Measurements from ENCODE around the gene TMEM121.

The TMEM121 gene

GRCh38 chr14:105494606-105494929, 31.8 kb upstream of the TMEM121 start:
- Histone ChIP-seq H3K9me3 (no peaks in the 10 kb centered on the region), H3K4me3 (ENCODE audit: low read depth, low read length) (no peak overlapping the region), H3K27me3 (no peaks in the 10 kb centered on the region), H3K4me1 (peaks cover 15% of the 10 kb centered on the region), H3K36me3 (0 out of 2 replicates have a peak, but pooled peaks cover 3% of the 10 kb centered on the region)
- TF ChIP-seq, protein P1, sequence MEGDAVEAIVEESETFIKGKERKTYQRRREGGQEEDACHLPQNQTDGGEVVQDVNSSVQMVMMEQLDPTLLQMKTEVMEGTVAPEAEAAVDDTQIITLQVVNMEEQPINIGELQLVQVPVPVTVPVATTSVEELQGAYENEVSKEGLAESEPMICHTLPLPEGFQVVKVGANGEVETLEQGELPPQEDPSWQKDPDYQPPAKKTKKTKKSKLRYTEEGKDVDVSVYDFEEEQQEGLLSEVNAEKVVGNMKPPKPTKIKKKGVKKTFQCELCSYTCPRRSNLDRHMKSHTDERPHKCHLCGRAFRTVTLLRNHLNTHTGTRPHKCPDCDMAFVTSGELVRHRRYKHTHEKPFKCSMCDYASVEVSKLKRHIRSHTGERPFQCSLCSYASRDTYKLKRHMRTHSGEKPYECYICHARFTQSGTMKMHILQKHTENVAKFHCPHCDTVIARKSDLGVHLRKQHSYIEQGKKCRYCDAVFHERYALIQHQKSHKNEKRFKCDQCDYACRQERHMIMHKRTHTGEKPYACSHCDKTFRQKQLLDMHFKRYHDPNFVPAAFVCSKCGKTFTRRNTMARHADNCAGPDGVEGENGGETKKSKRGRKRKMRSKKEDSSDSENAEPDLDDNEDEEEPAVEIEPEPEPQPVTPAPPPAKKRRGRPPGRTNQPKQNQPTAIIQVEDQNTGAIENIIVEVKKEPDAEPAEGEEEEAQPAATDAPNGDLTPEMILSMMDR (IDR thresholded peaks at IDR 0.05; ENCODE audit: low read depth, low read length): no peak
- no peak for DNase-seq

DNA sequence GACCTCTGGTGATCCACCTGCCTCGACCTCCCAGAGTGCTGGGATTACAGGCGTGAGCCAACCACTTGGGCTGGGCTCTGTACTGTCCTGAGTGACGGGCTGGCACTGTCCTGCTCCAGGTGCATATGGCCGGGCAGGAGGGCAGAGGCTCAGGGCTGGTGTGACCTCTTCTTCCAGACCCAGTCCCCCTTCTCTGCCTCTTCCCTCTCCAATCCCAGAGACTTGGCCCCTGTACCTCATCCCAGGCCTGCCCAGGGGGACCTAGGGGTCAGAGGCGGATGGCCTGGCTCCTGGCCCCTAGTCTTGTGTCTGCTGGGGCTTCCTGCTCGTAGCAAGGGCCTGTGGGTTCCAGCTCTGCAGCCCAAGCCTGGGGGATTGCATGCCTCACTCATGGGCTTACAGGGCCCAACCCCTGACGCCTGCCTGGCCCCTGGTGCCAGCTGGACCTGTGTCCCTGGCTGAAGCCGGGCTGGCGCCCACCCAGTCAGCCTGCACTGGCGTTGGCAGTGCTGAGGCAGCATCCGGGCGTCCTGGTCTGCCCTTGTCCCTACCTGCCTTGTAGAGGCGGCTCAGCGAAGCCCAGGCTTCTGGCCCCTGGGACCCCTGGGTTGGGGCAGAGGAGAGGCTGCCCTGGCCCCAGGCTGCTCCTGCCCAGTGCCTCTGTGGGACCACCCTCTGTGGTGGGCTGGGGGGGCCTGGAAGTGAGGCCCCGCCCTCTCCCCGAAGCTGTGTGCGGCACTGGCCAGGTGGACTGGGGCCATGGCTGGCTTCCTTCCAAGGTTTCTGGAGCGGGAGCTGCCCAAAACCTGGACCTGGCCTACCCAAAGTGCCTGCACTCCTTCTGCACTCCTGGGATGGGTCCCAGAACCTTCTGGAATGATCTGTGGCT, 31.0 kb upstream of the TMEM121 start:
- H3K36me3 ChIP-seq: 0 out of 2 replicates have a peak, but pooled peaks cover 3% of the 10 kb centered on the region
- no peak overlapping the region for H3K4me3 ChIP-seq (ENCODE audit: low read depth, low read length)
- no peaks in the 10 kb centered on the region for H3K27me3 ChIP-seq
- TF ChIP-seq, protein P1 (IDR thresholded peaks at IDR 0.05; ENCODE audit: low read depth, low read length): no peak
- peaks cover 16% of the 10 kb centered on the region for H3K4me1 ChIP-seq
- no peaks in the 10 kb centered on the region for H3K9me3 ChIP-seq
- peak; percentile 10 for DNase-seq

DNA sequence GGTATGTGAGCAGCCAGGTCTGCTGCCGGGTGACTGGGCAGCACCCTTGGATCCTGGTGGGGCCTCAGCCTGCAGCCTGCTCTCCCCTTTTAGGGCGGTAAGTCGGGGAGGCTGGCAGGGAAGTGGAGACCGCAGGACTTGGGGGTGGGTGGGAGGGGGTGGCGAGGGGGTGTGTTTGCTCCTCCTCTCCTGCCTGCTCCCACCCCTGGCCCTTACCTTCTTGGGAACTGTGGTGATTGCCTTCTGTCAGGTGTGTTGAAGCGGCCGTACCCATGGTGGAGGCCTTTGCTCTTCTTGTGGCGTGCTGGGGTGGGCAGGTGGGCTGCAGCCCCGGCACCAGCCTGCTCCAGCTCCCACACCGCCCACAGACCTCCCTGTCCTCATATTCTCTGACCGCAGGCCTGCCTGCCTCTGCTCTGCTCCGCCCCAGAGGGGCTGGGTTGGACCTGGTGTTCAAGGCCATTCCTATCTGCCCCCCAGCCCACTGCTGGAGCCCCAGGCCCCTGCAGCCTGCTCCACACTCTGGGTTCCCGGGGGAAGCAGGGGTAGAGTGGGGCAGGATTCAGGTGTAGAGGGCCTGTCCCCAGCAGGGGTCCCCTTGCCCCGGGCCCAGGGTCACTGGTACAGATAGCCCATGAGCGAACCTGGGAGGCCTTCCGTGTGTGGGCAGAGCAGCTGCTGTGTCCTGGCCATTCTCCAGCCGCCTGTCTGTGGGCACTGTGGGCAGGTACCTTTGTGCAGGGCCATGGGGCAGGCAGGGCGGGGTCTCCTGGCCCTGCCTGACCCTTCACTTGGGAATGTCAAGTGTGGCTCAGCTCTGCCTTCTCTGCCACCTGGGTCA, 30.2 kb upstream of the TMEM121 start:
- H3K4me3 ChIP-seq (ENCODE audit: low read depth, low read length): no peak overlapping the region
- DNase-seq: no peak
- H3K4me1 ChIP-seq: peaks cover 16% of the 10 kb centered on the region
- no peaks in the 10 kb centered on the region for H3K27me3 ChIP-seq
- no peaks in the 10 kb centered on the region for H3K9me3 ChIP-seq
- TF ChIP-seq, protein P1 (IDR thresholded peaks at IDR 0.05; ENCODE audit: low read depth, low read length): no peak
- H3K36me3 ChIP-seq: 0 out of 2 replicates have a peak, but pooled peaks cover 3% of the 10 kb centered on the region

- peaks cover 13% of the 10 kb centered on the region for H3K4me1 ChIP-seq
- TF ChIP-seq, protein P1 (IDR thresholded peaks at IDR 0.05; ENCODE audit: low read depth, low read length): no peak
- H3K9me3 ChIP-seq: no peaks in the 10 kb centered on the region
- no peaks in the 10 kb centered on the region for H3K27me3 ChIP-seq
- no peak for DNase-seq
- no peak overlapping the region for H3K4me3 ChIP-seq (ENCODE audit: low read depth, low read length)
- 0 out of 2 replicates have a peak, but pooled peaks cover 3% of the 10 kb centered on the region for H3K36me3 ChIP-seq
Measured at GRCh38 chr14:105496831-105497591, 29.4 kb upstream of the TMEM121 start.

GRCh38 chr14:105497671-105498429, 28.5 kb upstream of the TMEM121 start:
- TF ChIP-seq, protein P1 (IDR thresholded peaks at IDR 0.05; ENCODE audit: low read depth, low read length): no peak
- H3K4me1 ChIP-seq: peaks cover 12% of the 10 kb centered on the region
- no peaks in the 10 kb centered on the region for H3K27me3 ChIP-seq
- DNase-seq: peak; percentile 18
- no peak overlapping the region for H3K4me3 ChIP-seq (ENCODE audit: low read depth, low read length)
- H3K36me3 ChIP-seq: no peaks in the 10 kb centered on the region
- no peaks in the 10 kb centered on the region for H3K9me3 ChIP-seq
